Measurements from ENCODE around the gene CLEC3A. TPM values are rescaled to one million over a fixed set of nuclear protein-coding genes. Genes with fewer than 3 reads are reported as not detected.

Gene CLEC3A
- total and polyA plus RNA-seq, 2 donors (not counting 3 experiments of a cell fraction or from before 2014, with no cell fraction given), result not detected

- no TSS peak for BruUV-seq (replicated peaks)
These were observed 53.5 kb downstream of the CLEC3A start for GRCh38 chr16:78075800-78076199.

More at GRCh38 chr16:78075800-78076199, 53.5 kb downstream of the CLEC3A start:
- no peaks in the 10 kb centered on the region for H3K9me3 ChIP-seq (replicated peaks; ENCODE audit: control insufficient read depth, insufficient read depth, low read length)
- ChIA-PET POLR2A (no interaction called here), CTCF (no interaction called here)
- H3K4me1 ChIP-seq (ENCODE audit: control insufficient read depth, extremely low read depth, insufficient read depth, low read length), result no peaks in the 10 kb centered on the region
- no peak overlapping the region for H2AFZ ChIP-seq (ENCODE audit: low read depth, low read length)
- H3K79me2 ChIP-seq (ENCODE audit: control insufficient read depth, insufficient read depth, low read length), result no peaks in the 10 kb centered on the region
- FAIRE-seq (no peak), DNase-seq (ENCODE audit: low read depth, low spot score) (no peak)
- no peak overlapping the region for H3K9ac ChIP-seq (replicated peaks; ENCODE audit: extremely low read depth, insufficient read depth, low read length)
- no peak overlapping the region for H3K4me2 ChIP-seq (ENCODE audit: insufficient read depth, low read length)
- TF ChIP-seq POLR2A (IDR thresholded peaks at IDR 0.05; ENCODE audit: low read depth, low read length) (no peak), CTCF (IDR thresholded peaks at IDR 0.05; ENCODE audit: extremely low read depth in 1 of 2, insufficient read depth in 1 of 2, low read depth in 1 of 2, low read length in 2 of 2) (no peak), FOS (IDR thresholded peaks at IDR 0.05; ENCODE audit: borderline replicate concordance, insufficient read depth, low read length) (no peak), GATA2 (IDR thresholded peaks at IDR 0.05; ENCODE audit: insufficient read depth, insufficient read length, low read depth, low read length) (no peak), MYC (IDR thresholded peaks at IDR 0.05; ENCODE audit: low read depth, low read length) (no peak), EZH2 (IDR thresholded peaks at IDR 0.05; ENCODE audit: borderline replicate concordance, low read depth, low read length, severe bottlenecking) (no peak), POLR2AphosphoS5 (IDR thresholded peaks at IDR 0.05; ENCODE audit: insufficient read depth, low read depth, low read length) (no peak), JUN (IDR thresholded peaks at IDR 0.05; ENCODE audit: borderline replicate concordance, insufficient read depth, insufficient read length, low read depth) (no peak)
- TF ChIP-seq, protein P1, sequence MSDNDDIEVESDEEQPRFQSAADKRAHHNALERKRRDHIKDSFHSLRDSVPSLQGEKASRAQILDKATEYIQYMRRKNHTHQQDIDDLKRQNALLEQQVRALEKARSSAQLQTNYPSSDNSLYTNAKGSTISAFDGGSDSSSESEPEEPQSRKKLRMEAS (IDR thresholded peaks at IDR 0.05; ENCODE audit: insufficient read depth, insufficient read length), result no peak
- H3K27ac ChIP-seq (ENCODE audit: insufficient read depth, low read depth, low read length), result no peak overlapping the region
- H3K27me3 ChIP-seq (ENCODE audit: control insufficient read depth in 2 of 2, insufficient read depth in 2 of 2, low read length in 2 of 2), result no peaks in the 10 kb centered on the region
- H3K36me3 ChIP-seq (ENCODE audit: control insufficient read depth in 2 of 2, extremely low read depth in 1 of 2, insufficient read depth in 2 of 2, low read length in 2 of 2), result no peaks in the 10 kb centered on the region
- H3K4me3 ChIP-seq (replicated peaks in 1 of 3; ENCODE audit: insufficient read depth in 1 of 3, low read depth in 1 of 3, low read length in 3 of 3), result no peak overlapping the region
- H3K9me1 ChIP-seq (replicated peaks; ENCODE audit: control insufficient read depth, extremely low read depth, insufficient read depth, low read length), result no peaks in the 10 kb centered on the region
- H4K20me1 ChIP-seq (replicated peaks; ENCODE audit: control insufficient read depth, extremely low read depth, insufficient read depth, low read length), result no peaks in the 10 kb centered on the region
- intact Hi-C loops (cut with micrococcal nuclease), result no loop called here
- dilution Hi-C loops (cut with MboI; ENCODE audit: extremely low pct_ligation_motif_present, low sequenced_read_pairs), result no loop called here

Measured in endothelial cell of umbilical vein (primary cell).